Activated CD4-positive, alpha-beta T cell treated with anti-CD3 and anti-CD28 coated beads, Interleukin-2, amount 50 U/mL, for 4 hours (primary cell): ENCODE measurements around the gene OGFOD1.

Experiments
- DNase-seq, 2 experiments: peaks; one replicate each; pipeline ENCODE4 v3.0.0-alpha.2; 2020

The OGFOD1 gene

GRCh38 chr16:56450986-56451752 lies at the start of gene OGFOD1, which contains the start of gene NUDT21:
OGFOD1 (plus strand) TSS chr16:56451554; CDS start chr16:56451613, 59 bp downstream.
NUDT21 (minus strand) TSS chr16:56451332; CDS start chr16:56451202, 130 bp downstream.
- DNase-seq: peak; percentile 85 to 88

DNA sequence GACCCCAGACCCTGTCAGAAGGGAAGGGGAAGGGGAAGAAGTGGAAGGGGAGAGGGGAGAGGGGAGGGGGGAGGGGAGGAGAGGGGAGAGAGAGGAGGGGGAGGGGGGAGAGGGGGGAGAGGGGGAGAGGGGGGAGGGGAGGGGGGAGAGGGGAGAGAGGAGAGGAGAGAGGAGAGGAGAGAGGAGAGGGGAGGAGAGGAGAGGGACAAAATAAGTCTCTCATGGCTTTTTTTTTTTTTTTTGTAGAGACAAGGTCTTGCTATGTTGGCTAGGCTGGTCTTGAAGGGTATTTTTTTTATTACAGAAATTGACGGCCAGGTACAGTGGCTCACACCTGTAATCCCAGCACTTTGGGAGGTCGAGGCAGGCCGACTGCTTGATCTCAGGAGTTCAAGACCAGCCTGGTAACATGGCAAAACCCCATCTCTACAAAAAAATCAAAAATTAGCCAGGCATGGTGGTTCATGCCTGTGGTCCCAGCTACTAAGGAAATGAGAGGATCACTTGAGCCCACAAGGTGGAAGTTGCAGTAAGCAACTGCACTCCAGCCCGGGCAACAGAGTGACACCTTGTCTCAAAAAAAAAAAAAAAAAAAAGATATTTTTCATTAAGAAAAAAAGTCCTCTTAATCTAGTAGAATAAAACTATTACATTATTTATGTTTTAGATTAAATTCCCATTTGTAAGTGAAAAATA lies 45.2 kb upstream of the OGFOD1 start:
- DNase-seq: no peak

- no peak for DNase-seq
These were observed 42.8 kb upstream of the OGFOD1 start for GRCh38 chr16:56408379-56409098.

GRCh38 chr16:56409195-56409594 lies 42.2 kb upstream of the OGFOD1 start:
- no peak for DNase-seq

GRCh38 chr16:56411123-56411522 lies 40.2 kb upstream of the OGFOD1 start:
- no peak for DNase-seq

- DNase-seq: no peak
These were observed 39.7 kb upstream of the OGFOD1 start for GRCh38 chr16:56411624-56412023.

GRCh38 chr16:56413381-56413780 lies 38.0 kb upstream of the OGFOD1 start:
- DNase-seq: no peak

- no peak for DNase-seq
These were observed 37.0 kb upstream of the OGFOD1 start for GRCh38 chr16:56414366-56414765.

DNA sequence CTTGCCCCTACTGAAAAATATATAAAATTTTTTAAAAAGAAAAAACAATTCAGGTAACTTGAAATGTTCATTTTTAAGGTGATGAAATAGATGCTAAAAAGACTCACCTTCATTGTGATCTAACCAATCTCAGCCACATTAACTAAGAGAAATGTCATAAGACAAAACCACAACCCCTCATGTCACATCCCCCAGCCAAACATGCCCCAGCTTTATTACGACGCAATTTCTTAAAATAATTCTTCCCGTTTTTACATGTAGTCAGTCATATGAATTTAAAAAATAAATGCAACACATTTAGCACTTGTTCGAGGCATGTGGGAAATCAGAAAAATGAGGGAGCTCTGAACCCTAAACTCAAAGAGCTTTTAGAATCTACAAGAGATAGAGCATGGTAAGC lies 35.5 kb upstream of the OGFOD1 start:
- DNase-seq: no peak

- no peak for DNase-seq
These were observed 34.2 kb upstream of the OGFOD1 start for GRCh38 chr16:56417138-56417537.

DNA sequence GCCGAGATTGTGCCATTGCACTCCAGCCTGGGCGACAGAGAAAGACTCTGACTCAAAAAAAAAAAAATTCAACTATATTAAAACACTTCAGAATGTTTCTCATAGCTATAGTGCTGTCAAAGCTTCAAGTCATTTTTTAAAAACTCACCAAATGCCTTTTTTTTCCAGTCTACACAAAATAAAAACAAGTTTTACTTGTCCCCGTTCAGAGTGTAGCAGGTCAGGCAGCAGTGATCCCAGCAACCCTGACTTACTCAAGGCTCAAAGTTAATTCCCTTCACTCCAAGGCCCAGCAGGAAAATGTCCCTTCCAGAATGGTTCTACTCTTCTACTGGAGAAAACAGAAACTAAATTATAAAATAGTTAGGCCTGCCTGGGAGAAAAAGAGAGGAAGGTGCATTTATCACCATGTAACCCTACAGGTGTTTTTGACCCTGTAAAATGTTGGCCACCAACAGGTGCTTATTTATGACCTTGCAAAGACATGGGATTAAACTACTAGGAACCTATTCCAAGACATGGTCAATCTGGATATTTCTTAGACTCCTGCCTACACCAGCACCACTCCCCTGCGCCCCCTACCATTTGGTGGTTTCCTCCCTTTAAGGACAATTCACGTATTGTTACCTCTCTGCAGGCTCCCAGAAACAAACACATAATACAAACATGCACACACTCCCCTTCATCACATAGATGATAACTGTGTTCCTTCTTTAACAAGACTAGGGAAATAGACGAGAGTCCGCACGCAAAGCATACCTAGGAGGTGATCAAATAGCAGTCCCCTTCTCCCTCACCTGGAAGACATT lies 31.4 kb upstream of the OGFOD1 start:
- no peak for DNase-seq

DNA sequence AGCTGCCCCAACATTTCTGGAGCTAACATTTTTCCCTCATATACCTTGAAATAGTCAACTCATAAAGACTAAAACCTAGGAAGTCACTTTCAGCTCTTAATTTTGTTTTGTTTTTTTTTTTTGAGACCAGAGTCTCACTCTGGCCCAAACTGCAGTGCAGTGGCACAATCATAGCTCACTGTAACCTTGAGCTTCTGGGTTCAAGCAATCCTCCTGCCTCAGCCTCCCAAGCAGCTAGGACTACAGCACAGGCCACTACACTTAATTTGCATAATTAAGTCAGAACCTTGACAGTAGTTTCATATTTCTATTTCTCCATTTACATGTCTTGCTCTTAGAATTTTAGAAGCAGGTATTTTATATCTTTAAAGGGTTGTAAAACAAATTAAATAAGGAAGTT lies 30.7 kb upstream of the OGFOD1 start:
- no peak for DNase-seq

DNA sequence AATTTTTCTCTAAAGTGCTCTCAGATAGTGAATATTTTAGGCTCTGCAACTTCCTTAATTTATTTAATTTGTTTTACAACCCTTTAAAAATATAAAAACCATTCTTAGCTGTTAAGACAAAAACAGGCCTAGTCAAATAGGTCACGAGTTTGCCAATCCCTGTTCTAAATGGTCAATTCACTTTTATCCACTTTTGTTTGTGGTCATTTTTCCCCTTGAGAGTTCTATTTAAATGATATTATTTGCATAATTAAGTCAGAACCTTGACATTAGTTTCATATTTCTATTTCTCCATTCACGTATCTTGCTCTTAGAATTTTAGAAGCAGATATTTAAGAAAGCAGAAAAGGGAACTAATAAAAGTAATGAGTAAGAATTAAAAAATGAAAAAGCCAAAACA lies 30.0 kb upstream of the OGFOD1 start:
- DNase-seq: no peak

- no peak for DNase-seq
These were observed 29.2 kb upstream of the OGFOD1 start for GRCh38 chr16:56421976-56422669.

DNA sequence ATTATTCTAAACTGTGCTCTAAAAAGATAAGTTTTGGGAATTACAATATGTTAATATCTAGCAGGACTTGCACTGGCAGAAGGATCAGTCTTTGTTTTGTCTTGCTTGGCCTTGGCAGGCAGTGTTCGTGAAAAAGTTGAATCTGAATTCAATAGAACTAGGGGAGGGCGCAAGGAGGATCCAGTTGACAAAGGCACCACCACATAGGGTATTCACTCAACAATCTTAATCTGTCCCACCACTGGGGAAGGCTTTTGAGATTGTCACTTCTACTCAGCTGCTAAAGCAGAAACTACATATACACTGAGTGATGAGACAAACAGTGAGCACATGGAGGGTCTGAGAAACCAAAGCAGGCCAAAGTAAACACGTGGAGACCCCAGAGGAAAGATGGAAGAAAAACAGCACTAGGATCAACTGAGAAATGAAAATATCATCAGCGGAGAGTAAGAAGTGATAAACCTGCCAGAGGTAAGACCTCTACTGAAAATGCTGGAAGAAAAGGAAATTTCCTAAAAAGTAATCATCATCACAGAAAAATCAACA lies 28.4 kb upstream of the OGFOD1 start:
- no peak for DNase-seq

DNA sequence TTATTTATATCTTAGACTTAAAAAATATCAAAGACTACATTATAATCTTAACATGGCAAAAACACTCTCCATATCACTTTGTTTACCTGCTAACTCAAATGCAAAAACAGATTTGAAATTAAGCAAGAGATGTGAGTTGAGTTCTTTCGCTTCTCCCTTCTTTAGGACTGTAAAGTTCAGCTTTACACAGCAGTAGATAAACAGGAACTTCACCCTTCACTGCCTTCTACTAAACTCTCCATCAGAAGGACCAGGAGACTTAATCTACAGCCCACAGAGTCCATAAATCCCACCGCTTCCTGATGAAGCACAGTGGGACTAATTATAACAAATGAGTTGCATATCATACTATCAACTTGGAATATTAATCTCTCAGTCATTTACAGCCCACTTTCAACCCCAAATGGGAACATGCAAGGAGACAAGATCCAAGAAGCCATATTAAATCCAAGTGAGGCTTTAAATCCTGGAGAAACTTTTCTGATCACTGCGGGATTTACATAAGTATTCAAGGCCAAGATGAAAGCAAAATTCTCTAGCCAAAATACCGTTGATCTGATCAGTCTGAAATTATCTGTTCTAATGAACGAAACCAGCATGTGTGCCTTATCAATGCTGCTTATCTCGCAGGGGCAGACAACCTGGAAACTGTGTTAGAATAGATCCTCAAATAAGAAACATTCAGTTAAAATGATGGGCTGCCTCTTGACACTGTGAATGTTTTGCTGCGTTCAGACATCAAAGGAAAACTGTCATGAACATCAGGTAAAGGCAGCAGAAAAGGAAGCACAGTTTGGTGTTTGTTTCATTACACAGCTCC lies 27.6 kb upstream of the OGFOD1 start:
- DNase-seq: no peak

- no peak for DNase-seq
These were observed 27.0 kb upstream of the OGFOD1 start for GRCh38 chr16:56424404-56424764.

GRCh38 chr16:56424791-56425438 lies 26.4 kb upstream of the OGFOD1 start:
- peak; percentile 12 to 27 for DNase-seq

DNA sequence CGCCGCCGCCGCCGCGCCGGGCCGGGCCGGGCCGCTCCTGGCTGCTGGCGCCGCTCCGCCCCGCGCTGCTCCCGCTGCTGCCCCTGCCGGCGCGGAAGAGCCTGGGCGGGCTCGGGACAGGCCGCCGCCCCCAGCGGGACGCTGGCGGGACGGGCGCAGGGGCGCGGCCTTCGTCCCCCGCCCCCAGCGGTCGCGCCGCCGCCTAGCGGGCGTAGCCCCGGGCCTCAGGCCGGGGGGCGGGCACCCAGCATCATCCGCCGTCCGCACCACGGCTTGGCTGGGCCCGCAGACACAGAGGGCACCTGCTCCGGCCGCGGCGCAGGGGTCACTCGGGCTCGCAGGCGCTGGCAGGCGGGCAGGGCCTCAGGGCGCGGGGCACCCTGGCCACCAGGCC lies 25.9 kb upstream of the OGFOD1 start, which contains the start of gene AMFR:
AMFR (minus strand) TSS at position 107 of the 394 bp plus-strand sequence. CDS start 218 bp downstream, outside the sequence.
- peak; percentile 35 to 36 for DNase-seq

- no peak for DNase-seq
These were observed 24.8 kb upstream of the OGFOD1 start for GRCh38 chr16:56426585-56426984.
